Measurements from ENCODE around the gene WNK4.

The WNK4 gene

GRCh38 chr17:42787266-42787665 is 6.9 kb downstream of the WNK4 start:
- Histone ChIP-seq H3K36me3 (ENCODE audit: control insufficient read depth, insufficient read depth, low read length) (no peaks in the 10 kb centered on the region), H3K4me3 (replicated peaks; ENCODE audit: low read depth, low read length) (no peak overlapping the region), H3K27me3 (replicated peaks; ENCODE audit: control insufficient read depth, insufficient read depth, low read length) (peaks cover 7% of the 10 kb centered on the region)
- DNase-seq (ENCODE audit: extremely low read depth, insufficient read length), result no peak
- TF ChIP-seq CTCF (IDR thresholded peaks at IDR 0.05; ENCODE audit: insufficient read depth, low read length, poor library complexity, severe bottlenecking), result no peak

- no peak for DNase-seq (ENCODE audit: extremely low read depth, insufficient read length)
- no peaks in the 10 kb centered on the region; the same call in none of the 2 replicates for H3K36me3 ChIP-seq (ENCODE audit: control insufficient read depth, insufficient read depth, low read length)
- no peaks in the 10 kb centered on the region; the same call in 1 of the 2 replicates for H3K27me3 ChIP-seq (replicated peaks; ENCODE audit: control insufficient read depth, insufficient read depth, low read length)
- H3K4me3 ChIP-seq (replicated peaks; ENCODE audit: low read depth, low read length), result no peak overlapping the region
- no peak for TF ChIP-seq CTCF (IDR thresholded peaks at IDR 0.05; ENCODE audit: insufficient read depth, low read length, poor library complexity, severe bottlenecking)
Measured at GRCh38 chr17:42791948-42792347, 11.5 kb downstream of the WNK4 start.

GRCh38 chr17:42792545-42792944 is 12.1 kb downstream of the WNK4 start:
- Histone ChIP-seq H3K4me3 (replicated peaks; ENCODE audit: low read depth, low read length) (no peak overlapping the region), H3K27me3 (replicated peaks; ENCODE audit: control insufficient read depth, insufficient read depth, low read length) (no peaks in the 10 kb centered on the region; the same call in 1 of the 2 replicates), H3K36me3 (ENCODE audit: control insufficient read depth, insufficient read depth, low read length) (no peaks in the 10 kb centered on the region; the same call in none of the 2 replicates)
- DNase-seq (ENCODE audit: extremely low read depth, insufficient read length), result no peak
- TF ChIP-seq CTCF (IDR thresholded peaks at IDR 0.05; ENCODE audit: insufficient read depth, low read length, poor library complexity, severe bottlenecking), result no peak

- H3K4me3 ChIP-seq (replicated peaks; ENCODE audit: low read depth, low read length), result no peak overlapping the region
- no peak for TF ChIP-seq CTCF (IDR thresholded peaks at IDR 0.05; ENCODE audit: insufficient read depth, low read length, poor library complexity, severe bottlenecking)
- H3K27me3 ChIP-seq (replicated peaks; ENCODE audit: control insufficient read depth, insufficient read depth, low read length), result no peaks in the 10 kb centered on the region
- H3K36me3 ChIP-seq (ENCODE audit: control insufficient read depth, insufficient read depth, low read length), result no peaks in the 10 kb centered on the region; the same call in none of the 2 replicates
- no peak for DNase-seq (ENCODE audit: extremely low read depth, insufficient read length)
Measured at GRCh38 chr17:42795061-42795460, 14.7 kb downstream of the WNK4 start.

- TF ChIP-seq CTCF (IDR thresholded peaks at IDR 0.05; ENCODE audit: insufficient read depth, low read length, poor library complexity, severe bottlenecking), result no peak
- Histone ChIP-seq H3K36me3 (ENCODE audit: control insufficient read depth, insufficient read depth, low read length) (no peaks in the 10 kb centered on the region; the same call in none of the 2 replicates), H3K27me3 (replicated peaks; ENCODE audit: control insufficient read depth, insufficient read depth, low read length) (no peaks in the 10 kb centered on the region), H3K4me3 (replicated peaks; ENCODE audit: low read depth, low read length) (no peak overlapping the region)
- no peak for DNase-seq (ENCODE audit: extremely low read depth, insufficient read length)
Measured at GRCh38 chr17:42795465-42795864, 15.1 kb downstream of the WNK4 start.

All from GM06990 (cell line).